H7 (cell line): ENCODE results near the gene MT1H. TPM values are rescaled to one million over a fixed set of nuclear protein-coding genes. Genes with fewer than 3 reads are reported as not detected.
"Not testable (repeated sequence)": the region's sequence is repeated elsewhere in the genome, so short reads cannot be mapped to it uniquely, and the experiment has no call there.

Experiments
- DNase-seq: peaks from one replicate; pipeline ENCODE4 v3.0.0; 2012
- H3K27me3 ChIP-seq: 2 replicates; pipeline ENCODE4 v1.6.0; 2011; ENCODE audit warnings: mild to moderate bottlenecking, low read length; ENCODE audit not compliant: control insufficient read depth, insufficient read depth
- H3K36me3 ChIP-seq: replicated peaks from 2 replicates; pipeline ENCODE4 v1.5.1; 2011; ENCODE audit warnings: low read length; ENCODE audit not compliant: control insufficient read depth, insufficient read depth
- H3K4me3 ChIP-seq: 2 replicates; pipeline ENCODE4 v1.5.1; 2011; ENCODE audit warnings: low read depth, mild to moderate bottlenecking, control low read depth, low read length, moderate library complexity; ENCODE audit not compliant: insufficient read depth
- total RNA-seq: library from RNA; depleted of rRNA; stranded (reverse); fragments of >200 nt; shearing (Covaris generic); gene quantifications from 2 replicates; pipeline ENCODE4 v1.2.3, GENCODE V29; 2014; rRNA removed

Gene MT1H
- total RNA-seq, 1 experiment from 2014 or later: 3.8 TPM

GRCh38 chr16:56701534-56701933, 31.9 kb downstream of the MT1H start:
- no peak for DNase-seq
- H3K36me3 ChIP-seq: no peaks in the 10 kb centered on the region
- no peaks in the 10 kb centered on the region for H3K27me3 ChIP-seq
- no peak overlapping the region for H3K4me3 ChIP-seq

- no peaks in the 10 kb centered on the region for H3K36me3 ChIP-seq
- DNase-seq: no peak
- no peaks in the 10 kb centered on the region for H3K27me3 ChIP-seq
- no peak overlapping the region for H3K4me3 ChIP-seq
These were observed 33.2 kb downstream of the MT1H start for GRCh38 chr16:56702836-56703235.

GRCh38 chr16:56708525-56709442, 39.2 kb downstream of the MT1H start:
- no peak overlapping the region for H3K4me3 ChIP-seq
- H3K36me3 ChIP-seq: no peaks in the 10 kb centered on the region
- DNase-seq: no peak
- no peaks in the 10 kb centered on the region for H3K27me3 ChIP-seq

DNA sequence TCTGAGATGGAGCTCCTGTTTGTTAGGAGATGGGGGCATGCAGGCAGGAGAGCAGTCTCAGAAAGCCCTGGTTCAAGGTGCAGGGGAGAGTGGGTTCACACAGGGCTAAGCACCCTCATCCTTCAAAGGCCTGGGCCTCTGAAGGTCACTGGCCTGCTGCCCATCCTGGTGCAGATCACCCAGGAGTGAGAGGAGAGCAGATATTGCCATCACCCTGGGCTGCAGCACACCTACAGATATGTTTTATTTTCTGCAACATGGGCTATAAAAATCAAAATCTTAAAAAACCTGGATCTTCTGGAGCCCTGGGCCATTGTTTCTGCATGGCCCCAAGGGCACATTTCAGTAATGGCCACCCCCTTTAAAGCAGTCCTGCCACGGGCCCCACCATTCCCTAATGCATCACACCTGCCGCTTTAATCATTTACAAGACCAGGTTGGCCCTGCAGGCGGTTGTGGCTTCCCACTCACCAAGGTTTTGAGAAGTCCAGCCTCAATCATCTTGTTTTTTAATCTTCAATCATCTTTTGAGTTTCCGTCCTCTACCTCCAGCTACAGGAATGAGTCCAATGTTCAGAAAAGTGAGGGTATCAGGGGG, 39.9 kb downstream of the MT1H start:
- no peak for DNase-seq
- Histone ChIP-seq H3K4me3 (no peak overlapping the region), H3K27me3 (no peaks in the 10 kb centered on the region), H3K36me3 (no peaks in the 10 kb centered on the region)

- Histone ChIP-seq H3K4me3 (no peak overlapping the region), H3K36me3 (no peaks in the 10 kb centered on the region), H3K27me3 (no peaks in the 10 kb centered on the region)
- no peak for DNase-seq
These were observed 40.6 kb downstream of the MT1H start for GRCh38 chr16:56710181-56710737.

- Histone ChIP-seq H3K27me3 (no peaks in the 10 kb centered on the region), H3K4me3 (no peak overlapping the region), H3K36me3 (no peaks in the 10 kb centered on the region)
- DNase-seq: no peak
These were observed 42.2 kb downstream of the MT1H start for GRCh38 chr16:56711862-56712261.

DNA sequence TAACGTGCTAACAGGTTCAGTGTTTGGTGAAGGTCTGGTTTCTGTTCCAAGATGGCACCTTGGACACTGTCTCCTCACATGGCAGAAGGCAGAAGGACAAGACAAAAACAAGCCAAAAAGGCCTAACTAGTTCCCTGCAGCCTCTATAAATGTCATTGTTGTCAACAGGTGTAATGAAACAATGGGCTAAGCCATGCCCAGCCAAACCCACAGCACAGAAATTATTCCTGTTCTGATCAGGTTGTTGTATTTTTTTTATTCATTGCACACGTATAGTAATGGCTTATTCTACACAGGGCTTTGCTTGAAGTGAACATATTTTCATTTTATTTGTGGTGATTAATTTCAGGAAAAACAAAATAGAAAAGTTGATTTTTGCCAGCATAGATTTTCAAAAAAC, 44.2 kb downstream of the MT1H start:
- DNase-seq: no peak
- Histone ChIP-seq H3K4me3 (no peak overlapping the region), H3K27me3 (no peaks in the 10 kb centered on the region), H3K36me3 (no peaks in the 10 kb centered on the region)

DNA sequence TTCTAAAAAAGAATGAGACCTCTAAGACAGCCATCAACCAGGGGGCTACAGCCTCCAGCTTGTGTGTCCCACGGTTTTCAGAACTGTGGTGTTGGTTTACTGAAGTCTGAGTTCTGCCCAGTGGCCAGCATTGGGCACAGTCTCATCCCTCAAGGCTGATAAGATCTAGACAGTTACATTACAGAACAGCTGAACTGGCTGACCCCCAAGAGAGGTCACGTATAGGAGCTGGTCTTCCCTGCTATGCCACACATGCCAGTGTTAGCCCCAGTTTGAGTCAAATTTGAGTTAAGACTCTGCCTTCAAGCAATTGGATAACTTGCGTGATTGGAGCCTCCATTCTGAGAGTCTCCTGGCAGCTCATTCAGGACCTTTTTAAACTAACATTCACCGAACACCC, 45.5 kb downstream of the MT1H start:
- no peaks in the 10 kb centered on the region for H3K27me3 ChIP-seq

DNA sequence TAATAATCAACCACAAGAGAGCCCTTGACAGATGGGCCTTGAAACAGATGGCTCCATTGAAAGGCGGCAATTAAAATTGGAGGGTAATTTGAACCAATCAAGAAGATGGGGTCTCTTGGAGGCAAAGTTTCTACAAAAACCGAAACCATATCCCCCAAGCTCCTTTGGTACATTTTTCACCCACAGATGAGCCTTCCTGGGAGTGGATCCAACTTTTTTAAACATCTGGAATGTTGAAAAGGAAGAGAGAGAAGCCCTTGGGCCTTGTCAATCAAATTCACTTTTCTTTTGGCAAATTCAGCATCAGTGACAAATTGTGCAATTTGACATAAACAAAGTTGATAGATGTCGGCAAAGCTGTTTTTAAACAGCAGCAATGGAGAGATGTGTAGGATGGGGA, 47.1 kb downstream of the MT1H start:
- no peaks in the 10 kb centered on the region for H3K36me3 ChIP-seq
- H3K27me3 ChIP-seq: no peaks in the 10 kb centered on the region
- DNase-seq: no peak
- no peak overlapping the region for H3K4me3 ChIP-seq

More for the DNA sequence above, 45.5 kb downstream of the MT1H start:
- Histone ChIP-seq H3K36me3 (no peaks in the 10 kb centered on the region), H3K4me3 (no peak overlapping the region)
- no peak for DNase-seq

GRCh38 chr16:56717532-56717931, 47.9 kb downstream of the MT1H start:
- DNase-seq, H3K36me3 ChIP-seq, H3K27me3 ChIP-seq, H3K4me3 ChIP-seq: not testable (repeated sequence)

Other genes with a start within 250 kb of the MT1H start
- 83.1 and 91.1 TPM in 2 replicates for gene AMFR, start 244.3 kb upstream of the MT1H start, total RNA-seq
- gene NUDT21, start 218.5 kb upstream of the MT1H start, total RNA-seq: 158 and 160 TPM in 2 replicates
- 70.2 and 74.1 TPM in 2 replicates for gene OGFOD1, start 218.3 kb upstream of the MT1H start, total RNA-seq
- 22.2 and 38.8 TPM in 2 replicates for gene BBS2, start 149.8 kb upstream of the MT1H start, total RNA-seq
- gene MT4, start 104.7 kb upstream of the MT1H start, total RNA-seq: not detected in 2 replicates
- 0.31 TPM in 1 of 2 replicates, not detected in the other for gene MT3, start 80.3 kb upstream of the MT1H start, total RNA-seq
- gene MT2A, start 61.2 kb upstream of the MT1H start, total RNA-seq: 31.9 and 36.9 TPM in 2 replicates
- gene MT1E, start 44.0 kb upstream of the MT1H start, total RNA-seq: 22.3 and 35.8 TPM in 2 replicates
- 0.80 and 0.81 TPM in 2 replicates for gene MT1M, start 37.2 kb upstream of the MT1H start, total RNA-seq
- gene MT1A, start 31.1 kb upstream of the MT1H start, total RNA-seq: 1.1 TPM in 1 of 2 replicates, not detected in the other
- not detected in 2 replicates for gene MT1B, start 17.9 kb upstream of the MT1H start, total RNA-seq
- 11.8 and 13.4 TPM in 2 replicates for gene MT1F, start 11.9 kb upstream of the MT1H start, total RNA-seq
- 20.3 and 38.1 TPM in 2 replicates for gene MT1G, start 1.7 kb upstream of the MT1H start, total RNA-seq
- gene MT1X, start 12.7 kb downstream of the MT1H start, total RNA-seq: 138 and 157 TPM in 2 replicates
- 133 and 144 TPM in 2 replicates for gene NUP93, start 60.3 kb downstream of the MT1H start, total RNA-seq
- not detected in 2 replicates for gene SLC12A3, start 195.4 kb downstream of the MT1H start, total RNA-seq